GM12891 (cell line): ENCODE data around the gene CROCC2.

Experiments
- POLR2A ChIP-seq: IDR thresholded peaks from 2 replicates; pipeline ENCODE4 v1.6.1; 2011; ENCODE audit warnings: low read depth, low read length, control low read depth
- POLR2AphosphoS5 ChIP-seq: IDR thresholded peaks from 2 replicates; pipeline ENCODE4 v1.6.1; 2011; ENCODE audit warnings: low read depth, low read length, control low read depth
- POU2F2 ChIP-seq: IDR thresholded peaks from 2 replicates; pipeline ENCODE4 v1.6.1; 2011; ENCODE audit warnings: low read depth, mild to moderate bottlenecking, control low read depth, low read length, moderate library complexity
- TAF1 ChIP-seq: IDR thresholded peaks from 2 replicates; pipeline ENCODE4 v1.6.1; 2011; ENCODE audit warnings: low read depth, low read length, control low read depth

DNA sequence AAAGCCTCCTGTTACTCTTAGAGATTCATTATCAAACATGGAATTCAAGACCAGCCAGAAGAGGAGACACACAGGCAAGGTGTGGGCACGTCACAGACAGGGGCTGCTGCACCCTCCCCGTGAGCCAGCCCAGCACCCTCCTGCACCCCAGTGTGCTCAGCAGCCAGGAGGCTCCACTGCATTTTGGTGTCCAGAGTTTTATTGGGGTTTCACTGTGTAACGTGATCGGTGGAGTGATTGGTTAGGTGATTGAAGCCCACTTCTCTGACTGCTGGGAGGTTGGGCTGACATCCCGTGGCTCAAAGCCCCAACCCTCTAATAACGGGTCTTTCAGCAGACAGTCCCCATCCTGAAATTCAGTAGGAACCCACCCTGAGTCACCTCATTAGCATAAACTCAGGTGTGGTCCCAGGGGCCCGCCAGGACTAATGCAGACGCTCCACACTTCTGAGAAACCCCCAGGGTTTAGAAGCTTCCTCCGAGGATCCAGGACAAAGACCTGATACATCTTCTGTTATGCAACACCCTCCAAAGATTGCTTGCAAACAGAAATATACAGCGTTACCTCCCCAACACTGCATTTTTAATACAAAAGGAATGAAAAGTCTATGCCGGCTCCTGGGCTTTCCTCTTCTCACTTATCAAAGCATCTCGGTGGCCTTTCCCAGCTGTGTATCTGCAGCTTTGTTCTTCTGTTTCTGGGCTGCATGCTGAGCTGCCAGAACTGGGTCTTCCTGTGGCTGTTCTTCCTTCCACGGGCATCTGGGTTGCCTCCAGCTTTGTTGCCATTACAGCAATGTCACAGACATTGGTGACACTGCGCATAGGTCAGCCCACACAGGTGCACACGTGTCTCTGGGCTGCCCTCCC, 48.5 kb downstream of the CROCC2 start:
- TF ChIP-seq POLR2A, result no peak
- TF ChIP-seq POLR2AphosphoS5, result no peak
- TF ChIP-seq POU2F2, result no peak
- no peak for TF ChIP-seq TAF1
